IPS DF 4.7 (cell line): Measurements from ENCODE around the gene LGR6.
"Not testable (repeated sequence)": the region's sequence is repeated elsewhere in the genome, so short reads cannot be mapped to it uniquely, and the experiment has no call there.

Experiments
- DNase-seq: peaks from one replicate; pipeline ENCODE4 v3.0.0-alpha.2; 2013; ENCODE audit warnings: low spot score; ENCODE audit errors: extremely low read depth

The LGR6 gene

GRCh38 chr1:202173993-202174392, 19.6 kb upstream of the LGR6 start:
- no peak for DNase-seq

DNA sequence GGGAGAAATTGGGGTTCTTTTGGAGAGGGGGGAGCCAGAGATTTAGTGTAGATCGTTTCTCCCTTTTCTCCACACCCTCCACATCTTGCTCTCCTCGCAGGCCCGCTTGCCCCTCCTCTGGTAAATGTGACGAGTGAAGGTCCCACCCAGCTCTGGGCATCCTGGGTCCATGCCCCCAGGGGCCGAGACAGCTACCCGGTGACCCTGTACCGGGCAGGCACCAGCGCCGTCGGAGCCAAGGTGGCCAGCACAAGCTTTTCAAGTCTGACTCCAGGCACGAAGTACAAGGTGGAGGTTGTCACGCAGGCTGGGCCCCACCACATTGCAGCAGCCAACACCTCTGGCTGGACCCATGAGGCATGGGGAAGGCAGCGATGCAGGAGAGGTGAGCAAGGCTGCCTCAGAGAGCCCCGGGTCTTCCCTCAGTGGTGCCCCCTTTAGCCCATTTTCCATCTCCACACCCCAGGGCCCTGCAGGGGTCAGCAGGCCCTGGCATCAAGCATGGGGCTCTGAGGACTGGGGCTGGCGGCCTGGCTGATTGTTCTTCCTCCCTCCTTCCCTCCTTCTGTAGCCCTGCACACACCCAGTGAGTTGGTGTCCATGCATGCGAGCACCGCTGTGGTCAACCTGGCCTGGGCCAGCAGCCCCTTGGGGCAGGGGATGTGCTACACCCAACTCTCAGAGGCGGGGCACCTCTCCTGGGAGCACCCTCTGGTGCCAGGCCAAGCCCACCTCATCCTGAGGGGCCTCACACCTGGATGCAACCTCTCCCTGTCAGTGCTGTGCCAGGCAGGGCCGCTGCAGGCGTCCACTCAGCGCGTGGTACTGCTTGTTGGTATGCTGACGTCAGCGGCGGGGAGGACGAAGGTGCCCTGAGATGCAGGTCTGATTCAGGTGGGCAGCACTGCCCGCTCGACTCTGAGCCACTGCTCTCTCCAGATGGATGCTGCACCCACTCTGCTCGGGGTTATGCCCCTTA, 16.4 kb upstream of the LGR6 start:
- no peak for DNase-seq

DNA sequence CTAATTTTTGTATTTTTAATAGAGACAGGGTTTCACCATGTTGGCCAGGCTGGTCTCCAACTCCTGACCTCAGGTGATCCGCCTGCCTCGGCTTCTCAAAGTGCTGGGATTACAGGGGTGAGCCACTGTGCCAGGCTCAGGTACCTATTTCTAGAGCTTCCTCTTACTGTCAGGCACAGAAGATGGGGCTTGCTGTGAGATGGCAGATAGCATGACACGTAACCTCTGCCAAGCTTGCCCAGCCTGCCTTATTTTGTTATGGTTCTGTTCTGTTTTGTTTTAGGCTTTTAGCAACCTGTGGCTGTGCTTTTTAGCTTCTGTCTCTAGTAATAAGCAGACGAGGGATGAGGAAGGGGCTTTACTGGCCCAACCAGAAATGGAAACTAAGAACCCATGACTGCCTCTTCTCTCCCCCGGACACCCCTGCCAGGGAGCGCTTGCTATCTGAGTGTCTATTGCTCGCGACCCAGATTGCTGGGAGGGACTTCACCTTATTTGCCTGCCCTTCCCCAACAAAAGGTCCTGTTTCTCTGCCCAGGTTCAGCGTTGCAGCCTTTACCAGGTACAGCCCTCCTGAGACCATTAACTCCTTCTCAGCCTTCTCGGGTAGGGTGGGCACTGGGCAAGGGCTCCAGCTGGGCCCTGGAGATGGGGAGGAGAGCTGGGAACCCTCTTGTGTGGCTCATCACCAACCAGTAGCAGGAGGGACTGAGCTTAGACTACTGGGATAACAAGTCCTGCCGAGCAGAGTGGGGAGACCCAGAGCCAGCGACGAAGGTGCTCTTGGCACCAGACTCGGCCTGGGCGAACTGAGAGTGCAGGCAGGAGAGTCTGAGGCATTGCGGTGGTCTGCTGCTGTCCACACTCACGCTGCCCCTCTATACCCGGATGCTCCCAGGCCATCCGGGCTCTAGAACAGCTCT, 13.5 kb upstream of the LGR6 start:
- no peak for DNase-seq

DNA sequence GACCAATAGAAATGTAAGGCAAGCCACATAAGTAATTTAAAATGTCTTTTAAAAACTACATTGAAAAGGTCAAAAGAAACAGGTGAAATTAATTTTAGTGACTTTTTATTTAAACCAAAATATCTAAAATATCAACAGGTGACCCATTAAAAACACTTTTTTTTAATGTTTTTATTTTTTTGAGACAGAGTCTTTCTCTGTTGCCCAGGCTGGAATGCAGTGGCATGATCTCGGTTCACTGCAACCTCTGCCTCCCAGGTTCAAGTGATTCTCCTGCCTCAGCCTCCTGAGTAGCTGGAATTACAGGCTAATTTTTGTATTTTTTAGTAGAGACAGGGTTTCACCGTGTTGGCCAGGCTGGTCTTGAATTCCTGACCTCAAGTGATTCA, 12.9 kb upstream of the LGR6 start:
- not testable (repeated sequence) for DNase-seq

GRCh38 chr1:202181586-202181985, 12.0 kb upstream of the LGR6 start:
- DNase-seq = no peak

- DNase-seq = no peak
Observed at GRCh38 chr1:202182040-202182877, 11.3 kb upstream of the LGR6 start.

DNA sequence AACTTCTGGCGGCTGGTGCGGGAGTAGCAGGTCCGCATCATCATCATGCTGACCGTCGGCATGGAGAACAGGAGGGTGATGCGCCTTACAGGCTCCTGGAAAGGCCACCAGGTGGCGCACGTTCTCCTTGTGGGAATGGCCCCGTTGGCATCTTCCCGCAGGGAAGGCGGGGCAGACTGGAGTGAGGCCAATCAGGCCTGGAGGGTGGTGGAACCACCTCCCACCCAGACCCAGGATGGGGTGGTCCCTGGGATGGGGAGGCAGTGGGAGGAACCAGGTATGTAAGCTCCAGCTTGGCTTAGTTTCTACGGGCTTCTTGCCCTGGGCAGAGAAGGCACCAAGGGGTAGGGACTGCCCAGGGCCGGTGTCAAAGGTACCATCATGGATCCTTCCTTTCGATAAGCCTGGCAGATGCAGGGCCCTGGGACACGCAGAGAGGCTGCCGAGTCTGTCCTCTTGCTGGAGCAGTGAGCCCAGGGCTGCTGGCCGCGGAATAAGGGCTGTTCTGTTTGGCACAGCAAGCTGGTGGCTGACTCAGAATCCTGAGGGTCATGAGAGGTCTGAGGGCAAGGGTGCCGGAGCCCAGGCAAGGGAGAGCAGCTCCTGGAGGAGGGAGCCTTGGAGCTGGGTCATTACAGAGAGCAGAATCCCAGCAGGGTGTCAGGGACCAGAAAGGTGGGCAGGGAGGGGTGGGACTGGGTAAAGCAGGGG, 8.7 kb upstream of the LGR6 start:
- peak; percentile 93 for DNase-seq

DNA sequence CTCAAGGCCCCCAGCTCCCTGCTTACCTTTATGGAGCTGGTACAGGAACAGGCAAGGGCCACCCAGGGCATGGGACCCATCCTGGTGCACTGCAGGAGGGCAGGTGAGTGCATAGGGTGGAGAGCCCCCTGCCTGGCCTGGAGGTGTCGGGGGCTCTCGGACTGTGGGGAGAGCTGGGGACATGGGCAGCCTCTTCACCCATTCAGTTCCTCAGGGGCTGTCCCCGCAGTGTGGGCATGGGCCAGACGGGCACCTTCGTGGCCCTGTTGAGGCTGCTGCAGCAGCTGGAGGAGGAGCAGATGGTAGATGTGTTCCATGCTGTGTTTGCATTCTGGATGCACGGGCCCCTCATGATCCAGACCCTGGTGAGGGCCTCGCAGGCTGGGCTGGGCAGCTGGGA, 7.3 kb upstream of the LGR6 start:
- DNase-seq = no peak

DNA sequence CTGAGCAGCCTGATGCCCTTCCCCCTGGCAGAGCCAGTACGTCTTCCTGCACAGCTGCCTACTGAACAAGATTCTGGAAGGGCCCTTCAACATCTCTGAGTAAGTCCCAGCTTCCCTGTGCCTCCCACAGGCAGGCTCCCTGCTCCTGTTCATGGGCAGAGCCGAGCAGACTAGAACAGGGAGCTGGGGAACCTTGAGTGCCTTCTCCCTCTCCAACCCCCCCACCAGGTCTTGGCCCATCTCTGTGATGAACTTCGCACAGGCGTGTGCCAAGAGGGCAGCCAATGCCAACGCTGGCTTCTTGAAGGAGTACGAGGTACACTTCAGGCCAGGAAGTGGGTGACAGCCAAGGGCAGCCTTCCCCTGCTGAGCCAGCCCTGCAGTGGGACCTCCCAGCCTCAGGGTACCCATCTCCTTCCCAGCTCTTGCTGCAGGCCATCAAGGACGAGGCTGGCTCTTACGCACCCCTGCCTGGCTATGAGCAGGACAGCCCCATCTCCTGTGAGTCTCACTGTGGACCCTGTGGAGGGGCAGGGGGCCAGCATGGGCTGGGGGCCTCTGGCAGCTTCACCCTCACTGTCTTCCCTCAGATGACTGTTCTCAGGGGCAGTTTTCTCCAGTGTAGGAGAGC, 6.4 kb upstream of the LGR6 start:
- no peak for DNase-seq

DNA sequence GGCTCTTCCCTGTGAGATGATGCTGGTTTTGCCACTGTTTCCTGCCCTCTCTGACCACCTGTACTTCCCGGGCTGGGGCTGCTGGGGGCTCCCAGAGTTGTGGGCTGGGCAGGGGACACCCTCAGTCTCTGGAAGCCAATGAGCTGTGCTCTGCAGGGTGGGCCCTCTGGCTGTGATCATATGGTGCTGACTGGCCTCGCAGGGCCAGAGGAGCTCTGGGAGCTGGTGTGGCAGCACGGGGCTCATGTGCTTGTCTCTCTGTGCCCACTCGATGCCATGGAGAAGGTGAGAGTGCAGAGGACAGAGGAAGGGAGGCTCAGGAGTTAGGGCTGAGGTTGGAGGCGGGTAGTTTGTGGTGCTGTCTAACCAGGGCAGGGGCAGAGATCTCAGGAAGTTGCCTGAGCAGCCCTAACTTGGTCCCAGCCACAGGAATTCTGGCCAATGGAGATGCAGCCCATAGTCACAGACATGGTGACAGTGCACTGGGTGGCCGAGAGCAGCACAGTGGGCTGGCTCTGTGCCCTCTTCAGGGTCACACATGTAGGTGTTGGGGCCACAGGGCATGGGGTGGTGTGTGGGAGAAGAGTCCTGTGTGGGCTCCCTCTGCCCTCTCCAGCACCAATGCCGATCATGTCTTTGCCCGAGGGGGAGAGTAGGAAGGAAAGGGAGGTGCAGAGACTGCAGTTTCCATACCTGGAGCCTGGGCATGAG, 5.7 kb upstream of the LGR6 start:
- no peak for DNase-seq

DNA sequence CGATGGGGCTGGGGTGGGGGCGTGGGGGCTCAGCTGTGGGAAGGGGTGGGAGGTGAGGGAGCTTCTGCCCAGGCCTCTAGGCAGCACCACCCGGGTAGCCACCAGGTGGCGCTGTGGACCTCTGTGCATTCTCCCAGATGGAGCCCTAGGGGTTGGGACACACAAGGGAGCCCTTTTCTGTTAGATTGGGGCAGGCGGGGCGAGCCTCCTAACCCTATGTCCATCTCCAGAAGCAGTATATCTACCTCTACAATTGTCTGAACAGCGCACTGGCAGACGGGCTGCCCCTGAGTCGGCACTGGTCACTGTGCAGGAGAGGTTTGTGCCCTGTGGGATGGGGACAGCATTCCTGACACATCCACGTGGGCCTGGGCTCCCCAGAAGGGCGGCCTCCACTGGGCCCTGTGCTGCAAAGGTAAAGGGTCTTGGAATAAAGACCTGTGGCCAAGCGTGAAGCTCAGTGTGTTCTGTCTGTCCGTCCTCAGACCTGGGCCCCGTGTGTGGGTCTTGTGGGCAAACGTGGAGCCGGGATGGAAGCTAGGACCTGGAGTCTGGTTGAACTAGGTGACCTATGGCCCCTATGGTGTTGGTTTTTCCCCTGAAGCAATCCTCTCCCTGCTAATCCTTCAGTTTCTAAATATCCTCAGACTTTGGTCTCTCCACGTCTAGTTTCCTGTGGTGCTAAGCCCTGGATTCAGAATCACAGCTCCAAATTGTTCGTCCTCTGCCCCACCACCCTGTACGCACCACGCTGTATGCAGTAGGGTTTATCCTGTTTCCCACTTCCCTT, 4.4 kb upstream of the LGR6 start:
- DNase-seq = no peak

DNA sequence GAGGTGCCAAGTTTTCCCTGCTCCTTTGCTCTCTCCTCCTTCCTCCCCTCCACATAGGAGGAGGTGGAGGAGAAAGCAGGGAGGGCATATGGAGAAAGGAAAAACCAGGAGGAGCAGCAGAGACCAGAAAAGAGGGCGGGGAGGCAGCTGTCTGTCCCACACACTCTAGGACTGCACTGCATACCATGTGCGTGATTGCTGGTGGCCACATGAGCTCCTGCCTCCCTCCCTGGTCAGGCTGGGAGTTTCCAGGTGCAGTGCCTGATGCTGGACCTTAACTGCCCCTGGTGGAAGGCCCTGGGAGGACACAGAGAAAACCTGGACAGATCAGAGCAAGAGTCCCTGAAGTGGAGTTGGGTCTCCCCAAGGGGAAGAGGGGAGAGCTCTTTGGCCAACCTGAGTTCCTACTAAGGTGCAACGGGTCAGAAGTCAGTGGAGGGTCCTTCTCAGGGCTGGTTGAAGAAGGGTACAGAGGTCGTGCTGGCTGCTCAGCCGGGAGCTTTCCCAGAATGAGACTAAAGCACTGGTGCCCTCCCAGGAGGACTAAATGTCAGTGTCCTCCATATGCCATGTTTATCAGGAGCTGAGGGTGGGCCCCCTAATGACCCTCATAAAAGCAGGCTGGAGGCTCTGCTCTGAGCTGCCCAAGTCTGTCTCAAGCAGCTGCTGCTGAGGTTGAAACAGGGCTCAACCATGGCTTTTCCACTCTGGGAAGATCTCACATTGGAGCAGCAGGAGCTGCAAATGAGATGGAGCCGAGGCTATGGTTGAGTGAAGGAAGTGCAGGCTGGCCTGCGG, 3.5 kb upstream of the LGR6 start:
- DNase-seq = no peak

- not testable (repeated sequence) for DNase-seq
Observed at GRCh38 chr1:202191391-202191790, 2.2 kb upstream of the LGR6 start.

- no peak for DNase-seq
Observed at GRCh38 chr1:202192770-202193613, 607 bp upstream of the LGR6 start.

- DNase-seq = no peak
Observed at GRCh38 chr1:202194328-202194648, 689 bp downstream of the LGR6 start.

DNA sequence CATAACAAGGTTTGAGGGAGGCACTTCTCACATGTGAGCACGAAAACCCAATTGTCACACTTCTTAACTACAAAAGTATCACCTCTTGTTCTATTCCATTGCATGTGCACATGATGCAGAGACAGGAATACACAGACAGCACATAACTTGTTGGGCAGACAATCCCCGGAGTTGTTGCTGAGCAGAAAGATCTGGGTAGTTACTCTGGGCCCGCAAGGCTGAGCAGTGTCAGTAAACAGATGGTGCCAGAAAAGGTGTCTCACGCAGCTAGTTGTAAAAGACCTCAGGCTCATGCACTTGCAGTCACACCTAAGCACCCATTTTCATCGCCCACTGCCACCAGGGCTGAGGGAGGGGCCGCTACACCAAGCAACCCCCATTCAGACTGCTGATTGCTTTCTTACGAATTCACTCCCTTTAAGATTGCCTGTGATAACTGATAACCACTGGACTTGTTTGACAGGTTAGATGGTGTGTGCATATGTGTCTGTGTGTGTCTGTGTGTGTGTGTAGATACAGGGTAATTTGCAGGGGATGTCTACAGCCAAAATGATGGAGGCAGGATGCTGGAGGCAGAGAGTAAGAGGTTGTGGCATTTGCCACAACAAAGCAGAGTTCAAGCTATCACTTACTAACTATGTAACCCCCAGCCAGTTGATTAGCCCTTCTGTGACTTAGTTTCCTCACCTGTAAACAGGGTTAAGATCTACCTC, 4.2 kb downstream of the LGR6 start:
- DNase-seq = no peak

DNA sequence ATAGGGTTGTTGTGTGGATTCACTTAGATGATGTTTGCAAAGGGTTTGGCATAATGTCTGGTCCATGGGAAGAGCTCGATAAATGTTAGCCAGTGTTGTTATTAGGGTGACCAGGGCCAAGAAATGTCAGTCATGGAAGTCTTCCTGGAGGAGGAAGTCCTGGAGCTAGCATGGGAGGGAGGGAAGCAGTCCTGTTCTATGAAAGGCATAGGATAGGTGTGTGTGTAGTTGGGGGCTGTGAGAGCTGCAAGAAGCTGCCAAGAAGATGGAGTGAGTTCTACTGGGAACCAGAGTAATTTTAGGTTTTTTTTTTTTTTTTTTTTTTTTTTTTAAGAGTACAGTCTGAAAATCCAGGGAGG, 4.7 kb downstream of the LGR6 start:
- DNase-seq = no peak
